Peyer's patch (tissue), 4 donors: ENCODE results near the gene AOPEP. TPM values are rescaled to one million over a fixed set of nuclear protein-coding genes. Genes with fewer than 3 reads are reported as not detected.
A peak's percentile ranks its signal among the peaks of the same experiment; 100 is the strongest.

ENCODE experiments used
- DNase-seq, 3 donors: peaks; one replicate each; pipeline ENCODE4 v3.0.0-alpha.2; 2017 to 2019
- H3K27ac ChIP-seq, 4 donors: fragments of 200-600 bp; sonication (generic); one replicate each; pipeline ENCODE4 v1.5.1; 2016 to 2019
- H3K27me3 ChIP-seq, 2 donors: fragments of 200-600 bp; sonication (generic); one replicate each; pipeline ENCODE4 v1.5.1; 2019
- H3K36me3 ChIP-seq, 3 donors: fragments of 200-600 bp; sonication (generic); one replicate each; pipeline ENCODE4 v1.5.1; 2016 to 2019
- H3K4me1 ChIP-seq, 4 donors: fragments of 200-600 bp; sonication (generic); one replicate each; pipeline ENCODE4 v1.5.1; 2016 to 2019
- H3K4me3 ChIP-seq, 4 donors: fragments of 200-600 bp; sonication (generic); 1 replicate in 3 of 4; 2 replicates in 1 of 4; pipeline ENCODE4 v1.5.1; 2016 to 2019; ENCODE audit warnings: mild to moderate bottlenecking in 1 of 4
- H3K9me3 ChIP-seq, 4 donors: fragments of 200-600 bp; sonication (generic); one replicate each; pipeline ENCODE4 v1.5.1; 2016 to 2019; ENCODE audit warnings: mild to moderate bottlenecking in 1 of 4
- CTCF ChIP-seq, 6 experiments: fragments of 450-650 bp in 4 of 6; fragments of 200-600 bp in 2 of 6; sonication (generic) in 1 of 6; IDR thresholded peaks; one replicate each; pipeline ENCODE4 v1.5.1; 2017 to 2019; ENCODE audit warnings: antibody characterized with exemption in 6 of 6, mild to moderate bottlenecking in 3 of 6, moderate library complexity in 1 of 6
- POLR2A ChIP-seq, 2 donors: fragments of 450-650 bp; IDR thresholded peaks; one replicate each; pipeline ENCODE4 v1.5.1; 2017; ENCODE audit warnings: antibody characterized with exemption in 2 of 2, mild to moderate bottlenecking in 2 of 2, moderate library complexity in 2 of 2
- total RNA-seq, 4 donors: library from RNA; depleted of rRNA; stranded (reverse); fragments of >200 nt; gene quantifications; one replicate each; pipeline ENCODE4 v1.1.0, GENCODE V29; 2016

Gene AOPEP
- total RNA-seq, 4 donors from 2014 or later: 83.5 to 272 (median 117) TPM

- no peaks in the 10 kb centered on the region for H3K27me3 ChIP-seq
- peak overlapping the region in 3 of 4 donors; percentile 35 to 85 (median 45) for H3K27ac ChIP-seq
- H3K4me1 ChIP-seq: peaks cover 0 to 45% (median 7%) of the 10 kb centered on the region in 4 donors
- peaks cover 0 to 30% (median 0%) of the 10 kb centered on the region in 3 donors for H3K36me3 ChIP-seq
- H3K4me3 ChIP-seq: no peak overlapping the region
- TF ChIP-seq POLR2A (IDR thresholded peaks at IDR 0.05) (no peak), CTCF (IDR thresholded peaks at IDR 0.05) (no peak)
- peak in 1 of 3 donors; percentile 44 for DNase-seq
- no peaks in the 10 kb centered on the region for H3K9me3 ChIP-seq
Measured at GRCh38 chr9:95089257-95090022, 362.9 kb downstream of the AOPEP start.

GRCh38 chr9:95090023-95090791 is 363.7 kb downstream of the AOPEP start:
- peaks cover 0 to 45% (median 7%) of the 10 kb centered on the region in 4 donors for H3K4me1 ChIP-seq
- peak in 1 of 3 donors; percentile 53 for DNase-seq
- peak overlapping the region in 3 of 4 donors; percentile 14 to 85 (median 45) for H3K27ac ChIP-seq
- no peaks in the 10 kb centered on the region for H3K27me3 ChIP-seq
- no peaks in the 10 kb centered on the region for H3K9me3 ChIP-seq
- H3K4me3 ChIP-seq: no peak overlapping the region
- H3K36me3 ChIP-seq: peaks cover 0 to 22% (median 0%) of the 10 kb centered on the region in 3 donors
- TF ChIP-seq CTCF (IDR thresholded peaks at IDR 0.05) (no peak), POLR2A (IDR thresholded peaks at IDR 0.05) (no peak)

- no peaks in the 10 kb centered on the region for H3K9me3 ChIP-seq
- peaks cover 0 to 45% (median 7%) of the 10 kb centered on the region in 4 donors for H3K4me1 ChIP-seq
- no peaks in the 10 kb centered on the region for H3K27me3 ChIP-seq
- H3K36me3 ChIP-seq: peaks cover 0 to 14% (median 0%) of the 10 kb centered on the region in 3 donors
- DNase-seq: peak in 1 of 3 donors; percentile 46
- H3K4me3 ChIP-seq: no peak overlapping the region
- TF ChIP-seq POLR2A (IDR thresholded peaks at IDR 0.05) (no peak), CTCF (IDR thresholded peaks at IDR 0.05) (no peak)
- H3K27ac ChIP-seq: peak overlapping the region; percentile 5 to 87 (median 50)
Measured at GRCh38 chr9:95090871-95091577, 364.5 kb downstream of the AOPEP start.

- Histone ChIP-seq H3K27ac (peak overlapping the region; percentile 44 to 87 (median 67)), H3K4me1 (peaks cover 0 to 45% (median 7%) of the 10 kb centered on the region in 4 donors), H3K4me3 (no peak overlapping the region), H3K36me3 (peaks cover 0 to 7% (median 0%) of the 10 kb centered on the region in 3 donors), H3K27me3 (no peaks in the 10 kb centered on the region), H3K9me3 (no peaks in the 10 kb centered on the region)
- DNase-seq: peak in 1 of 3 donors; percentile 47
- TF ChIP-seq CTCF (IDR thresholded peaks at IDR 0.05) (no peak), POLR2A (IDR thresholded peaks at IDR 0.05) (no peak)
Measured at GRCh38 chr9:95091601-95092261, 365.2 kb downstream of the AOPEP start.
